ENCODE data around the gene MRPL12.

DNA sequence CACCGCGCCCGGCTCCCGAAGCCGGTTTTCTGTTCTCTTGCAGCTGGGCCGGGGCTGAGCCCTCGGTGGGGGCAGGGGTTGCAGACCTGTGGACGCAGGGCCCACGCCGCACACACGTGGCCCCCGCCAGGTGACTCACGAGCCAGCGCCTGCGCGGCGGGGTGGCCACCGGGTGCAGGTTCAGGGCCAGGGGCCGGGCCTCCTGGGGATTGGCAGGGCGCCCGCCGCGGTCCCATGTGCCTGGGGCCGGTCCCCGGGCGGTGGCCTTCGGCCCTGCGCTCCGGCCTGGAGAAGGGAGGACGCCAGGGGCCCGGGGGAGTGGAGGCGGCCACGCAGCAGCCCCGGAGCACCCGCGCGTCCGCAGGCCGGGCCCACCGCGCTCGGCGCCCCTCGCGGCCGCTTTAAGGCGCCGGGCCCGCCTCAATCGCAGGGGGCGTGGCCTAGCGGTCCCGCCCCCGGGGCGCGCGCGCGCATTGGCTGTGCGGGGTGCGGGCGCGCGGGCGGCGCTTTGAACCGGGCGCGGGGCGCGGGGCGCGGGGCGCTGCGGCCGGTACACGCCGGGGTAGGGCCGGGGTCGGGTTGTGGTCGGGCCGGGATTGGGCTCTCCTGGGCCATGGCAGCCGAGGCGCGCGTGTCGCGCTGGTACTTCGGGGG lies 8.8 kb downstream of the MRPL12 start, which contains the start of gene SLC25A10:
- TF ChIP-seq, protein P1, sequence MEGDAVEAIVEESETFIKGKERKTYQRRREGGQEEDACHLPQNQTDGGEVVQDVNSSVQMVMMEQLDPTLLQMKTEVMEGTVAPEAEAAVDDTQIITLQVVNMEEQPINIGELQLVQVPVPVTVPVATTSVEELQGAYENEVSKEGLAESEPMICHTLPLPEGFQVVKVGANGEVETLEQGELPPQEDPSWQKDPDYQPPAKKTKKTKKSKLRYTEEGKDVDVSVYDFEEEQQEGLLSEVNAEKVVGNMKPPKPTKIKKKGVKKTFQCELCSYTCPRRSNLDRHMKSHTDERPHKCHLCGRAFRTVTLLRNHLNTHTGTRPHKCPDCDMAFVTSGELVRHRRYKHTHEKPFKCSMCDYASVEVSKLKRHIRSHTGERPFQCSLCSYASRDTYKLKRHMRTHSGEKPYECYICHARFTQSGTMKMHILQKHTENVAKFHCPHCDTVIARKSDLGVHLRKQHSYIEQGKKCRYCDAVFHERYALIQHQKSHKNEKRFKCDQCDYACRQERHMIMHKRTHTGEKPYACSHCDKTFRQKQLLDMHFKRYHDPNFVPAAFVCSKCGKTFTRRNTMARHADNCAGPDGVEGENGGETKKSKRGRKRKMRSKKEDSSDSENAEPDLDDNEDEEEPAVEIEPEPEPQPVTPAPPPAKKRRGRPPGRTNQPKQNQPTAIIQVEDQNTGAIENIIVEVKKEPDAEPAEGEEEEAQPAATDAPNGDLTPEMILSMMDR (conservative IDR thresholded peaks at IDR 0.05 in 1 of 2, IDR thresholded peaks at IDR 0.05 in 1 of 2; ENCODE audit: low read depth in 1 of 2, low read length in 2 of 2), result no peak
- no peak for TF ChIP-seq EZH2 (IDR thresholded peaks at IDR 0.05; ENCODE audit: low read length, missing control alignments)
